HG03439 (cell line): ENCODE measurements around the gene NDUFA8.
A peak's percentile ranks its signal among the peaks of the same experiment; 100 is the strongest.

Experiments used
- ATAC-seq: cut with Tn5 transposase; IDR thresholded peaks from one replicate; pipeline ENCODE4 v1.9.1; 2021; ENCODE audit warnings: mild to moderate bottlenecking, moderate library complexity; ENCODE audit not compliant: unreplicated experiment

NDUFA8 gene

DNA sequence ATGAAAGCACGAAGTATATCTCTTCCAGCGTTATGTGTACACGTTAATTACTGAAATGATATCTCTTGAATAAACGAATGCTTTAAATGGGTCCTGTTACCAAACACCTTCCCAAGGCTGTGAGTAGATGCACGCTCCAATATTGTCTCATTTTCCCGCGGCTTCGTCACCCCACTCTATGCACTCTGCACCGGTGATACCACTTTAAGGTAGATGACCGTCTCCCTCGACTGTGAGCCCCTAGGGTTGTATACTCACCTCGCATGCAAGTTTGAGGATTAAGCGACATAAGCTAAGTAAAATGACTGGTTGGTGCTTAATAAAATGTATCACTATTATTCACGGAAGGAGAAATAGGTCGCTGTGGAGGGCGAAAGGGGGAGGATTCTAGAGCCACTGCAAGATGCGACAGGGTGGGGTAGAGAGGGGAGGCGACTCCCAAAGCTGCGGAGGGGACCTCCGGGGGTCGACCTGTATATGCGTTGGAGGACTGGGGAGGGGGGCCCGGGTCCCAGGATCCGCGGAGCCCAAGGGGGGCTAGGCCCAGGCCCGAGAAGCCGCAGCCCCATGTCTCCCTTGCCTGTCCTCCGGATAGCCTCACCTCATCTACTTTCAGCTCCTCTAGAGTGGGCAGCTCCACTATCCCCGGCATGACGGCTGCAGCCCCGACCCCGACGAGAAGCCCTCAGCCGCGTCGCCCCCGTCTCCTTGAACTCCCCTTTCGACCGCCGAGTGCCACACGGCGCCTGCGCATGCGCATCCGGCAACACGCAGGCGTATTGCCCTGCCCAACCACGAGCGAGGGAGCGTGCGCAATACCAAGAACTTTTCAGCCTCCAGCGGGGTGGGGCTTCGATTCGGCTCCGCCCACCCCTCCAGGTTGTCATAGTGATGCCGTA, at the start of gene NDUFA8, which contains the start of gene MORN5:
TSS of gene NDUFA8 (minus strand) at position 754 of the 899 bp plus-strand sequence. CDS start at position 652, 102 bp downstream.
TSS of gene MORN5 (plus strand) at position 883 of the 899 bp plus-strand sequence. CDS start 65 bp downstream, outside the sequence.
- ATAC-seq, result peak; percentile 91

GRCh38 chr9:122207096-122207495, 47.5 kb upstream of the NDUFA8 start:
- no peak for ATAC-seq

- no peak for ATAC-seq
Observed at GRCh38 chr9:122206118-122207046, 46.8 kb upstream of the NDUFA8 start.

- no peak for ATAC-seq
Observed at GRCh38 chr9:122205176-122205575, 45.6 kb upstream of the NDUFA8 start.

GRCh38 chr9:122204491-122204890, 44.9 kb upstream of the NDUFA8 start:
- no peak for ATAC-seq

DNA sequence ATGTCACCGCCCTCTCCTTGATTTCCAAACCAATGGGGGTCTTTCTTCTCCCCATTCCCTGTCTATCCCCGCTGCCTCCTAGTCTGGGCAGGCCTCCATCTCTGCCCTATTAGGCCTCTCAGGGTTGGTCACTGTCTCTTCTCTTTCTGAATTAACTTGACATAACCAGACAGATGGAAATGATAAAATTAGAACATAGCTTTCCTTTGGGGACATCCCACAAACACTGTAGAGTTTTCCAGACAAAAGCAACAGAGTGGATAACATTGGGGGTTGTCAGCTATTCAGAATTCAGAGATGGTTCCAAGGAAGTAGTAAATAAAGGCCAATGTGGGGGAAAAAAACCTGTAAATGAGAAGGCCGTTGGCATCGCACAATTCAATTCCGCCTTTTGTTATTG, 44.5 kb upstream of the NDUFA8 start:
- ATAC-seq, result no peak

- ATAC-seq, result no peak
Observed at GRCh38 chr9:122202111-122202510, 42.5 kb upstream of the NDUFA8 start.

DNA sequence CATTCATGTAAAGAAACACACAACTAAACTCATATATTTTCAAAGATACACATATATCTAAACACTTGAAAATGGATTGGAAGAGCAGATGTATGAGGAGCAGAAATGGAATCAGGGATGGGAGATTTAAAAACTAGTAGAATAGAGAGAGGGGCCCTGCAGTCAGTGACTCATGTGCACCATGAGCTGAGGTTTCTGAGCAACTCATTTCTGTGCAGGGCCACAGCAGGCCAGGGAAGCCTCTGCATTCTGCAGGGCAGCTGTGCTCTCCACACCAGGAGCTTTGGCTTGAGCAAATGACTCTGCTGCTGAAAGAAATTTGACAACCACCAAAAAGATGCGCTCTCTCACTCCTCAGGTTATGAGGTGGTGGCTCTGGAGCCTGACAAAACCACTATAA, 42.1 kb upstream of the NDUFA8 start:
- no peak for ATAC-seq

- no peak for ATAC-seq
Observed at GRCh38 chr9:122200960-122201595, 41.5 kb upstream of the NDUFA8 start.

DNA sequence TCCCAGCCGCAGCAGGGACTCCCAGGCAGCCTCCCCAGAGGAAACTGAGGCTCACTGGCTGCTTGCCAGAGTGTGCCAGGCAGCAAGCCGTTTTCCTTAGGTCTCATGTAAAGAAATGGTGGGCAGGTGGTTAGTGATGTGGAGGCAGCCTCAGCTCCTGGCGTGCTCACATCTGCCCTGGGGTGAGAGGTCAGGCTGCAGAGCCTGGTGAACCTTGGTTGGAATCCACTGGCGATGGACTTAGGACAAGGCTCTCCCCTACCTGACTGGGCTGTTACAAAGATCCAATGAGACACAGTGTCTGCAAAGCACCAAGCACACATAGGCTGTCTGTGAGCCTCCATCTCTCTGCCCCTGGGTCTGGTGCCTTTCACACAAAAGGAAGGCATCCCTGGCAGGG, 38.3 kb upstream of the NDUFA8 start:
- ATAC-seq, result no peak

GRCh38 chr9:122197426-122197825, 37.8 kb upstream of the NDUFA8 start:
- ATAC-seq, result no peak

DNA sequence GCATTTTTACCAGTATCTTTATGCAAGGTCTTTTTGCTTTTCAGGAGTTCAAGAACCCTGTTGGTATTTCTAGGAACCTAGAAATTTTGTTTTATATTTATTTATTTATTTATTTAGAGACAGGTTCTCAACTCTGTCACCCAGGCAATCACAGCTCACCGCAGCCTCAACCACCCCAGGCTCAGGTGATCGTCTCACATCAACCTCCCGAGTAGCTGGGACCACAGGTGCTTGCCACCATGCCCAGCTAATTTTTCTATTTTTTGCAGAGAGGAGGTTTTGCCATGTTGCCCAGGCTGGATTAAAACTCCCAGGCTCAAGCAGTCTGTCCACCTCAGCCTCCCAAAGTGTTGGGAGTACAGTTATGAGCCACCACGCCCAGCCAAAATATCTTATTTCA, 36.3 kb upstream of the NDUFA8 start:
- ATAC-seq, result no peak

GRCh38 chr9:122193651-122194050, 34.1 kb upstream of the NDUFA8 start:
- no peak for ATAC-seq

DNA sequence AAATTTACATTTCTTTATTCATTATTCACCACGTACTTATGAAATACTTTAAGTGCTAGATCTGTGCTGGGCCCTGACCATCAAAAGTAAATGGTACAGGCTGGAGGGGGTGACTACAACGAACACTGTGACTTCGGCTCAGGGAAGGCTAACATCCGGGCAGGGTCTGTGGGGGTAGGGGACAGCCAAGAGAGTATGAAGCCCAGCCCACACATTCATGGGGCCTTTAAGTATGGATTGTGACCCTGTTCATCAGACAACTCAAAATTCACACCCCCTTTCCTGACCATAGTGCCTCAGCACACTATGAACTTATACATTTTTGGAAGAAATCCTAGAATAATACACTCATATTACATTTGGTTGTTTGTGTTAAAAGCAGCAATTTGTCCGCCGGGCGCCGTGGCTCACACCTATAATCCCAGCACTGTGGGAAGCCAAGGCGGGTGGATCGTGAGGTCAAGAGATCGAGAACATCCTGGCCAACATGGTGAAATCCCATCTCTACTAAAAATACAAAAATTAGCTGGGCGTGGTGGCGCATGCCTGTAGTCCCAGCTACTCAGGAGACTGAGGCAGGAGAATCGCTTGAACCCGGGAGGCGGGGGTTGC, 33.4 kb upstream of the NDUFA8 start:
- no peak for ATAC-seq

GRCh38 chr9:122192261-122192875, 32.8 kb upstream of the NDUFA8 start:
- no peak for ATAC-seq

GRCh38 chr9:122191584-122191983, 32.0 kb upstream of the NDUFA8 start:
- ATAC-seq, result no peak

- no peak for ATAC-seq
Observed at GRCh38 chr9:122190597-122191381, 31.2 kb upstream of the NDUFA8 start.

DNA sequence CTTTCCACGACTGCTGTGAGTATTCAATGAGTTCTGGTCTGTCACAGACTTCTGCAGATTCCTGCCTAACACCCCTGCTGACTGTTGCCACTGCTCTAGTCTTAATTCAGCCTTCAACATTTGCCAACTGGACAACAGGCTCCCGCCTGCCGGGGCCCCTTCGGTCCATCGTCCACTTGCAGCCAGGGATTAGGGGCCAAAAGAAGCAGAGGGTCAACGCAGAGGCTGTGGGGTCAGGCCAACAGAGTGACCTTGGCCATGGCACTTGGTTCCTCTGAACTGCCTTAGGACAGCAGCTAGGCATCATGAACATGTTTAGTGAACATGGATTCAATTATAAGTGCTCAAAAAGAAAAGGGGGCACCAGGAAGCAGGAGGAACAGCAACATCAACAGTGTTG, 28.8 kb upstream of the NDUFA8 start:
- no peak for ATAC-seq

DNA sequence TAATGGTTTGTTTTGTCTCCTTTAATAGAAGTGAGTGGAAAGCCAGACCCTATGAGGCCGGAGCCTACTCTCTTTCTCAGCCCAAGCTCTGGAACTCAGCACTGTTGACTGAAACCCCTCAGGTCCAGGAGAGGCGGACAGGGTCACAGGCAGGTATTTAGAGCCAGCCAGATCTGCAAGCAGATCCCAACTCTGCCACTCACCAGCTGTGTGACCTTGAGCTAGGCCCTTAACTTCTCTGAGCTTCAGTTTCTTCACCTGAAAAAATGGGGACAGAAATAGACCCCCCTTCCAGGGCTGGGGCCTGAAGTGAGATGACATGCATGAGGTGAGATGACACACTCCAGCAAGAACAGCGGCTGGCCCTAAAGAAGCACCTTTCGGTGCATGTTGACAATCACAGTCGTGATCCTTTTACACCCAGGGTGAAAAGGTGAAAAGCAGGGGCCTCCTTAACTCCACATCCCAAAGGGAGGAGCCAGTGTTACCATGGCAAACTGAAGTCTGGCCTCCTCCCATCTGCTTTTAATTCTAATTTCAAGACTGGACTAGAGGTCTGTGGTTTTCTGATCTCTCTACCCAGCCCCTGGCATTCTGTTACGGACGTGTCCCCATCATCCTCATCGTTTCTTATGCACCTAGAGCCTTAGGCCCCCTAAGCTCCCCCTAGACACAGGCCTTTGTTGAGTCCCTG, 27.3 kb upstream of the NDUFA8 start:
- ATAC-seq, result no peak
